HepG2 (cell line): ENCODE measurements around the gene COX6B1. TPM values are rescaled to one million over a fixed set of nuclear protein-coding genes. Genes with fewer than 3 reads are reported as not detected.
"Not testable (repeated sequence)": the region's sequence is repeated elsewhere in the genome, so short reads cannot be mapped to it uniquely, and the experiment has no call there.

ENCODE experiments used
- ATAC-seq: fragments of 200-7000 bp; cut with Tn5 transposase; 3 replicates; pipeline ENCODE4 v1.9.1; 2020; ENCODE audit warnings: mild to moderate bottlenecking, moderate library complexity
- BruUV-seq: library from RNA; stranded (reverse); fragments of 400-500 nt; replicated peaks from 2 replicates; lab custom pipeline; 2021; lab: Mats Ljungman, UMichigan
- CTCF ChIA-PET: fragments of 300-600 bp; formaldehyde crosslinking; extraction: SDS; loops from one replicate; lab custom pipeline; 2021; ENCODE audit warnings: low total read pairs, inconsistent platforms, low intra/inter-chr PET ratio; lab: Yijun Ruan, JAX
- POLR2A ChIA-PET: fragments of 350-600 bp; sonication (Branson Sonifier 250); formaldehyde crosslinking; loops from one replicate; lab custom pipeline; 2020; ENCODE audit warnings: antibody characterized with exemption, inconsistent platforms; lab: Yijun Ruan, JAX
- DNase-seq: peaks from one replicate; pipeline ENCODE4 v3.0.0-alpha.2; 2015; ENCODE audit warnings: low spot score
- FAIRE-seq: peaks from 3 replicates; lab custom pipeline; 2011; peaks lifted over from hg19 to GRCh38; lab: Jason Lieb, UNC
- H2AFZ ChIP-seq: one replicate; pipeline ENCODE4 v1.6.1; 2011; ENCODE audit warnings: low read length, inconsistent platforms
- H3K27ac ChIP-seq: fragments of 300-600 bp; 3 replicates; pipeline ENCODE4 v1.8.0; 2011; ENCODE audit warnings: mixed run types, mild to moderate bottlenecking, mixed read lengths, low read length, inconsistent platforms; ENCODE audit not compliant: insufficient read depth; ENCODE audit errors: extremely low read length
- H3K27me3 ChIP-seq, 2 experiments: fragments of 200-600 bp in 1 of 2; 2 replicates in 1 of 2; 3 replicates in 1 of 2; pipeline versions ENCODE4 v1.6.0 to v1.8.0; 2011; ENCODE audit warnings: low read length in 2 of 2, mild to moderate bottlenecking in 2 of 2, moderate library complexity in 2 of 2, inconsistent platforms in 1 of 2; ENCODE audit not compliant: insufficient read depth in 2 of 2, control insufficient read depth in 1 of 2
- H3K36me3 ChIP-seq, 2 experiments: fragments of 200-600 bp in 1 of 2; replicated peaks in 1 of 2; 2 replicates in 1 of 2; 3 replicates in 1 of 2; pipeline versions ENCODE4 v1.5.1 to v1.8.0; 2011; ENCODE audit warnings: low read length in 2 of 2, inconsistent platforms in 1 of 2; ENCODE audit not compliant: insufficient read depth in 2 of 2, control insufficient read depth in 1 of 2
- H3K4me1 ChIP-seq: 2 replicates; pipeline ENCODE4 v1.5.1; 2012; ENCODE audit warnings: low read length, inconsistent platforms; ENCODE audit not compliant: insufficient read depth
- H3K4me2 ChIP-seq: 2 replicates; pipeline ENCODE4 v1.6.0; 2011; ENCODE audit warnings: low read depth, low read length, inconsistent platforms
- H3K4me3 ChIP-seq, 3 experiments: fragments of 200-600 bp in 1 of 3; sonication (generic), shearing (Covaris generic) in 1 of 3; replicated peaks in 1 of 3; 2 replicates each; pipeline ENCODE4 v1.5.1; 2011 to 2016; ENCODE audit warnings: low read length in 3 of 3, inconsistent platforms in 2 of 3, low read depth in 2 of 3, mild to moderate bottlenecking in 2 of 3, control low read depth in 1 of 3, mixed read lengths in 1 of 3; ENCODE audit not compliant: insufficient read depth in 1 of 3
- H3K79me2 ChIP-seq: one replicate; pipeline ENCODE4 v1.6.1; 2011; ENCODE audit warnings: low read length, inconsistent platforms; ENCODE audit not compliant: insufficient read depth
- H3K9ac ChIP-seq: 2 replicates; pipeline ENCODE4 v1.6.0; 2011; ENCODE audit warnings: mild to moderate bottlenecking, low read depth, low read length, inconsistent platforms; ENCODE audit not compliant: insufficient read depth
- H3K9me3 ChIP-seq: 2 replicates; pipeline ENCODE4 v1.5.1; 2012; ENCODE audit warnings: mild to moderate bottlenecking, low read length
- H4K20me1 ChIP-seq: 2 replicates; pipeline ENCODE4 v1.6.0; 2011; ENCODE audit warnings: inconsistent platforms, mild to moderate bottlenecking, low read length, moderate library complexity; ENCODE audit not compliant: insufficient read depth
- AFF4 ChIP-seq: sonication (generic); formaldehyde crosslinking; IDR thresholded peaks from 2 replicates; pipeline ENCODE4 v1.4.0; 2020; ENCODE audit warnings: missing genetic modification reagents
- ETV5 ChIP-seq: IDR thresholded peaks from 2 replicates; pipeline ENCODE4 v1.6.1; 2018; ENCODE audit warnings: missing biosample characterization, missing genetic modification reagents, inconsistent platforms, borderline replicate concordance
- FLYWCH1 ChIP-seq: sonication (generic); formaldehyde crosslinking; IDR thresholded peaks from 2 replicates; pipeline ENCODE4 v1.8.1; 2023; ENCODE audit warnings: mild to moderate bottlenecking, missing genetic modification reagents
- NFATC3 ChIP-seq: sonication (generic); formaldehyde crosslinking; IDR thresholded peaks from 2 replicates; pipeline ENCODE4 v1.5.1; 2020; ENCODE audit warnings: mild to moderate bottlenecking, missing genetic modification reagents
- PHF20 ChIP-seq: sonication (generic); formaldehyde crosslinking; IDR thresholded peaks from 2 replicates; pipeline ENCODE4 v1.5.0; 2020; ENCODE audit warnings: mild to moderate bottlenecking, missing genetic modification reagents
- RFX3 ChIP-seq: IDR thresholded peaks from 2 replicates; pipeline ENCODE4 v1.6.1; 2016; ENCODE audit warnings: missing biosample characterization, missing genetic modification reagents
- ZFP41 ChIP-seq: sonication (generic); formaldehyde crosslinking; IDR thresholded peaks from 2 replicates; pipeline ENCODE4 v1.4.0; 2020; ENCODE audit warnings: mild to moderate bottlenecking, missing genetic modification reagents, borderline replicate concordance
- ZNF33A ChIP-seq: sonication (generic); formaldehyde crosslinking; IDR thresholded peaks from 2 replicates; pipeline ENCODE4 v1.5.1; 2020; ENCODE audit warnings: missing genetic modification reagents, mild to moderate bottlenecking, moderate library complexity, borderline replicate concordance
- ZNF550 ChIP-seq: sonication (generic); formaldehyde crosslinking; IDR thresholded peaks from 2 replicates; pipeline ENCODE4 v1.4.0; 2020; ENCODE audit warnings: mild to moderate bottlenecking, missing genetic modification reagents, borderline replicate concordance
- WGBS: methylation state at CpG from one replicate; pipeline ENCODE4 v1.1.6; 2017; ENCODE audit warnings: low lambda C conversion rate; 5-methylcytosine and 5-hydroxymethylcytosine counted together
- in situ Hi-C: cut with HindIII; loops from 2 replicates; pipeline ENCODE4 v1.10.0; 2017; ENCODE audit warnings: low pct_unique_long_range_greater_than_20kb; ENCODE audit not compliant: extremely low pct_ligation_motif_present
- intact Hi-C: fragments of 100-400 bp; cut with micrococcal nuclease; formaldehyde crosslinking; loops from one replicate; pipeline ENCODE4 v1.10.0; 2022; ENCODE audit not compliant: unreplicated experiment
- polyA plus RNA-seq, 8 experiments: library from polyadenylated mRNA; depleted of rRNA in 3 of 8; stranded (reverse) in 7 of 8; unstranded in 1 of 8; fragments of >200 nt; fragmentation: Illumina TruSeq in 4 of 8; extraction: Trizol in 4 of 8; gene quantifications; 2 replicates each; pipeline versions ENCODE4 v1.2.1 to v1.2.3, GENCODE V29; 2011 to 2016; ENCODE audit warnings: low read depth in 4 of 8, missing spikeins in 1 of 8, mixed read lengths in 1 of 8; ENCODE audit not compliant: insufficient read depth in 1 of 8
- total RNA-seq, 5 experiments: library from RNA; depleted of rRNA; stranded (reverse); fragments of >200 nt; fragmentation: Illumina TruSeq; extraction: Trizol; gene quantifications; 2 replicates each; pipeline ENCODE4 v1.2.3, GENCODE V29; 2016; ENCODE audit warnings: low read depth in 1 of 5
- TF ChIP-seq, protein P1 (sequence below): sonication (generic); formaldehyde crosslinking; IDR thresholded peaks from 2 replicates; pipeline ENCODE4 v1.4.0; 2020; ENCODE audit warnings: missing genetic modification reagents, borderline replicate concordance

COX6B1 gene
- total and polyA plus RNA-seq, 2 of the 13 experiments (the other 11 are each of a cell fraction or from before 2014, with no cell fraction given) = 481 to 487 TPM

GRCh38 chr19:35650581-35650980 lies 2.5 kb downstream of the COX6B1 start (continued):
- TF ChIP-seq PHF20 (no peak), ETV5 (no peak), FLYWCH1 (CRISPR knock-in tag) (no peak), NFATC3 (CRISPR knock-in tag) (no peak)

- DNase-seq, ATAC-seq, H3K4me3 ChIP-seq, intact Hi-C loops, in situ Hi-C loops, H3K27me3 ChIP-seq, BruUV-seq, H3K4me2 ChIP-seq, H3K9me3 ChIP-seq, H2AFZ ChIP-seq, POLR2A ChIA-PET, H3K79me2 ChIP-seq, FAIRE-seq, H3K9ac ChIP-seq, H4K20me1 ChIP-seq, H3K27ac ChIP-seq: not testable (repeated sequence)
- peaks cover 11% of the 10 kb centered on the region for H3K4me1 ChIP-seq
- WGBS = 93% methylated on average over 6 of the region's 6 CpGs
- CTCF ChIA-PET = interaction anchor here (0.6 kb wide), 1 partner anchor 62 kb away, joined by 3 read pairs; no protein-coding TSS in a partner anchor
- peaks cover 22 to 48% of the 10 kb centered on the region in 2 experiments for H3K36me3 ChIP-seq
These were observed 6.7 kb downstream of the COX6B1 start for GRCh38 chr19:35654828-35655227.

DNA sequence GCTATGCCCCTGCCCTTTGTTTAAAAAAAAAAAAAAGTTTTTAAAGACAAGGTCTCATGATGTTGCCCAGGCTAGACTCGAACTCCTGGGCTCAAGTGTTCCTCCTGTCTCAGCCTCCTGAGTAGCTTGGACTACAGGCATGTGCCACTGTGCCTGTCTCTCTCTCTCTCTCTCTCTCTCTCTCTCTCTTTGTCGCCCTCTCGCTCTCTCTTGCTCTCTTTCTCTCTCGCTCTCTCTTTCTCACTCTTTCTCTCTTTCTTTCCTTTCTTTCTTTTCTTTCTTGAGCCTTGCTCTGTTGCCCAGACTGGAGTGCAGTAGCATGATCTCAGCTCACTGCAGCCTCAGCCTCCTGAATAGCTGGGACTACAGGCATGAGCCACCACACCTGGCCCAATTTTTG lies 7.5 kb downstream of the COX6B1 start:
- FAIRE-seq = no peak
- no TSS peak for BruUV-seq
- intact Hi-C loops = no loop called here
- in situ Hi-C loops = no loop called here
- Histone ChIP-seq H3K36me3 (peaks cover 22 to 45% of the 10 kb centered on the region in 2 experiments), H2AFZ (no peak overlapping the region), H3K27ac (no peak overlapping the region), H4K20me1 (no peaks in the 10 kb centered on the region), H3K27me3 (no peaks in the 10 kb centered on the region), H3K79me2 (peaks cover 4% of the 10 kb centered on the region), H3K9ac (no peak overlapping the region), H3K4me2 (no peak overlapping the region), H3K9me3 (no peaks in the 10 kb centered on the region), H3K4me3 (no peak overlapping the region), H3K4me1 (peaks cover 6% of the 10 kb centered on the region)
- POLR2A ChIA-PET = no interaction called here
- DNase-seq = no peak
- 95% methylated on average over 4 of the region's 4 CpGs for WGBS
- no peak for ATAC-seq
- CTCF ChIA-PET = no interaction called here
- TF ChIP-seq ZNF550 (CRISPR knock-in tag) (no peak), AFF4 (CRISPR knock-in tag) (no peak), ZFP41 (CRISPR knock-in tag) (no peak), ZNF33A (CRISPR knock-in tag) (no peak), RFX3 (CRISPR knock-in tag) (no peak)
- TF ChIP-seq, protein P1, sequence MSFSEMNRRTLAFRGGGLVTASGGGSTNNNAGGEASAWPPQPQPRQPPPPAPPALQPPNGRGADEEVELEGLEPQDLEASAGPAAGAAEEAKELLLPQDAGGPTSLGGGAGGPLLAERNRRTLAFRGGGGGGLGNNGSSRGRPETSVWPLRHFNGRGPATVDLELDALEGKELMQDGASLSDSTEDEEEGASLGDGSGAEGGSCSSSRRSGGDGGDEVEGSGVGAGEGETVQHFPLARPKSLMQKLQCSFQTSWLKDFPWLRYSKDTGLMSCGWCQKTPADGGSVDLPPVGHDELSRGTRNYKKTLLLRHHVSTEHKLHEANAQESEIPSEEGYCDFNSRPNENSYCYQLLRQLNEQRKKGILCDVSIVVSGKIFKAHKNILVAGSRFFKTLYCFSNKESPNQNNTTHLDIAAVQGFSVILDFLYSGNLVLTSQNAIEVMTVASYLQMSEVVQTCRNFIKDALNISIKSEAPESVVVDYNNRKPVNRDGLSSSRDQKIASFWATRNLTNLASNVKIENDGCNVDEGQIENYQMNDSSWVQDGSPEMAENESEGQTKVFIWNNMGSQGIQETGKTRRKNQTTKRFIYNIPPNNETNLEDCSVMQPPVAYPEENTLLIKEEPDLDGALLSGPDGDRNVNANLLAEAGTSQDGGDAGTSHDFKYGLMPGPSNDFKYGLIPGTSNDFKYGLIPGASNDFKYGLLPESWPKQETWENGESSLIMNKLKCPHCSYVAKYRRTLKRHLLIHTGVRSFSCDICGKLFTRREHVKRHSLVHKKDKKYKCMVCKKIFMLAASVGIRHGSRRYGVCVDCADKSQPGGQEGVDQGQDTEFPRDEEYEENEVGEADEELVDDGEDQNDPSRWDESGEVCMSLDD = no peak
